ENCODE results near the gene ADARB2.

GRCh38 chr10:1229116-1229515 is 508.2 kb downstream of the ADARB2 start:
- TF ChIP-seq RAD21 (IDR thresholded peaks at IDR 0.05; ENCODE audit: low read depth) (no peak), MAX (IDR thresholded peaks at IDR 0.05) (no peak), YY1 (IDR thresholded peaks at IDR 0.05; ENCODE audit: low read depth) (no peak), TAF1 (IDR thresholded peaks at IDR 0.05; ENCODE audit: low read depth) (no peak), EGR1 (IDR thresholded peaks at IDR 0.05) (no peak), ZBTB7A (IDR thresholded peaks at IDR 0.05; ENCODE audit: low read depth) (no peak), CEBPB (IDR thresholded peaks at IDR 0.05) (no peak), FOXM1 (IDR thresholded peaks at IDR 0.05; ENCODE audit: borderline replicate concordance, low read depth) (no peak), REST (IDR thresholded peaks at IDR 0.05; ENCODE audit: low read depth) (no peak), CREB1 (IDR thresholded peaks at IDR 0.05; ENCODE audit: low read depth) (no peak)

Data from Ishikawa (cell line).